Retinal pigment epithelial cell (primary cell): ENCODE measurements around the gene UROS.

ENCODE experiments used
- DNase-seq: peaks from one replicate; pipeline ENCODE4 v3.0.0-alpha.2; 2010; ENCODE audit warnings: low read depth
- H3K4me3 ChIP-seq: 2 replicates; pipeline ENCODE4 v1.5.1; 2011; ENCODE audit warnings: mild to moderate bottlenecking, low read length, control low read depth, moderate library complexity
- CTCF ChIP-seq: conservative IDR thresholded peaks from 2 replicates; pipeline ENCODE4 v1.5.1; 2011; ENCODE audit warnings: low read depth, low read length, control low read depth, inconsistent platforms

The UROS gene

GRCh38 chr10:125792342-125793300 lies 30.4 kb downstream of the UROS start:
- no peak for DNase-seq
- H3K4me3 ChIP-seq = no peak overlapping the region
- no peak for TF ChIP-seq CTCF

GRCh38 chr10:125788156-125789034 lies 34.7 kb downstream of the UROS start:
- TF ChIP-seq CTCF = no peak
- DNase-seq = no peak
- no peak overlapping the region for H3K4me3 ChIP-seq

GRCh38 chr10:125785791-125786190 lies 37.3 kb downstream of the UROS start:
- no peak overlapping the region for H3K4me3 ChIP-seq
- DNase-seq = no peak
- no peak for TF ChIP-seq CTCF

- no peak for DNase-seq
- TF ChIP-seq CTCF = no peak
- no peak overlapping the region for H3K4me3 ChIP-seq
Measured at GRCh38 chr10:125783957-125784356, 39.1 kb downstream of the UROS start.

- DNase-seq = no peak
- no peak for TF ChIP-seq CTCF
Measured at GRCh38 chr10:125783408-125783807, 39.6 kb downstream of the UROS start.

GRCh38 chr10:125782616-125783015 lies 40.4 kb downstream of the UROS start:
- no peak for TF ChIP-seq CTCF
- peak; percentile 68 for DNase-seq
- no peak overlapping the region for H3K4me3 ChIP-seq

More at GRCh38 chr10:125783408-125783807, 39.6 kb downstream of the UROS start:
- no peak overlapping the region for H3K4me3 ChIP-seq
